ENCODE measurements around the gene KRT25.

Gene KRT25

DNA sequence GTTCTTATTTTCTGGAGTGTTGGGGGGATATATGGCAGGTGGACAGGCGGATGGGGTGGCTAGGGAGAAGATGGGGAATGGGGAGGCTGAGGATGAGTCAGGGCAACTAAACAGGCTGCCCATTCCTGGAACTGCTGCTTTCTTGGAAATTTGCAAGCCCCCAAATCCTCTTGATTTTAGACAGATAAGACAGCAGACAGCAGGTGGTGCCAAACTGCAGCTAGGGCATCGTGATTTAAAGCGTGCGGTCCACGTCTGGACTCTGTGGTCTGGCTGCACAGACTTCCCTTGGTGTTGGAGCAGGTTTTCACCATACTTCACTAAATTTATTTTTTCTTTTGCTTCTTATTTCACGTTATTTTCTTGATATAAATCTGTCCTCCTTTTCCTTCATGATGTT is 40.7 kb downstream of the KRT25 start:
- Histone ChIP-seq H2BK12ac (ENCODE audit: low read length) (no peak overlapping the region), H3K18ac (ENCODE audit: low read length) (no peak overlapping the region), H3K9me3 (replicated peaks in 1 of 2; ENCODE audit: control insufficient read depth in 2 of 2, insufficient read depth in 1 of 2, low read depth in 1 of 2, low read length in 2 of 2) (no peaks in the 10 kb centered on the region), H2AFZ (ENCODE audit: low read length) (no peak overlapping the region), H2BK120ac (ENCODE audit: low read depth, low read length) (no peak overlapping the region), H3K4me1 (ENCODE audit: control insufficient read depth in 2 of 2, insufficient read depth in 1 of 2, low read depth in 1 of 2, low read length in 2 of 2) (no peaks in the 10 kb centered on the region), H3K4me2 (ENCODE audit: insufficient read depth, low read length, poor library complexity, severe bottlenecking) (no peak overlapping the region), H3K4me3 (ENCODE audit: low read length in 2 of 2) (no peak overlapping the region), H3K27ac (replicated peaks; ENCODE audit: low read length) (no peak overlapping the region), H2AK5ac (ENCODE audit: low read depth, low read length) (no peak overlapping the region), H3K79me1 (ENCODE audit: low read depth, low read length) (no peaks in the 10 kb centered on the region), H3K27me3 (ENCODE audit: control insufficient read depth in 3 of 3, insufficient read depth in 3 of 3, low read depth in 1 of 3, low read length in 3 of 3) (peaks cover 0 to 9% (median 0%) of the 10 kb centered on the region in 3 experiments), H3K23ac (ENCODE audit: low read depth, low read length, poor library complexity) (no peak overlapping the region), H3K36me3 (replicated peaks in 1 of 2; ENCODE audit: control insufficient read depth in 2 of 2, insufficient read depth in 2 of 2, low read length in 2 of 2) (no peaks in the 10 kb centered on the region), H3K4ac (ENCODE audit: low read length) (no peak overlapping the region), H4K91ac (ENCODE audit: low read depth, low read length, poor library complexity) (no peak overlapping the region), H4K8ac (ENCODE audit: low read depth, low read length) (no peak overlapping the region), H2BK15ac (ENCODE audit: low read length) (no peak overlapping the region), H3K14ac (ENCODE audit: low read length) (no peak overlapping the region), H3K9ac (ENCODE audit: low read depth, low read length, poor library complexity) (no peak overlapping the region), H2BK5ac (ENCODE audit: low read length) (no peak overlapping the region)
- 100% methylated on average over 1 of the region's 6 CpGs; no CpG with 5 or more reads in 1 of the 2 donors for WGBS, 2 donors (ENCODE audit: extremely low coverage in 2 of 2, insufficient read length in 2 of 2, insufficient replicate concordance in 1 of 2)
- DNase-seq (ENCODE audit: low spot score) = no peak

DNA sequence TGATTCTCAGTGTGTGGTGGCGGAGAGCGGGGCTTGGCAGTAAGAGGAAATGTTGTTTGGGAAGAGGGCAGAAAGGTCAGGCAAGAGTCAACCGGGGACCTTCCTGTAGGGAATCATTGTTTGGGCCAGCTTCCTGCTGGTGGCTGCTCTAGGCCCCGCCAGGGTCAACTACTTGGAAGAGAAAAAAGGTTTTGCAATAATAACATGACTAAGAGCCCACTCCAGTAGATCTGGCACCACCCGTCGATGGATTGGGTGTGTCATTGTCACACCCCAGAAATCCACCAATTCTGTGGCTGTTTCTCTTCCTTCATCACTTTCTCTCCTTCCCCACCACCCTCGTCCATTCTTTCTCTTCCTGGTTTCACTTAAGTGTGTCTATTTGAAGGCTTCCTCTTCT is 47.4 kb downstream of the KRT25 start:
- no peaks in the 10 kb centered on the region for H3K79me1 ChIP-seq (ENCODE audit: low read depth, low read length)
- H4K8ac ChIP-seq (ENCODE audit: low read depth, low read length) = no peak overlapping the region
- H3K27ac ChIP-seq (replicated peaks; ENCODE audit: low read length) = no peak overlapping the region
- no peak overlapping the region for H2BK120ac ChIP-seq (ENCODE audit: low read depth, low read length)
- H3K9me3 ChIP-seq (replicated peaks in 1 of 2; ENCODE audit: control insufficient read depth in 2 of 2, insufficient read depth in 1 of 2, low read depth in 1 of 2, low read length in 2 of 2) = no peaks in the 10 kb centered on the region
- H3K23ac ChIP-seq (ENCODE audit: low read depth, low read length, poor library complexity) = no peak overlapping the region
- no peak overlapping the region for H2AK5ac ChIP-seq (ENCODE audit: low read depth, low read length)
- no peak overlapping the region for H3K14ac ChIP-seq (ENCODE audit: low read length)
- H2BK5ac ChIP-seq (ENCODE audit: low read length) = no peak overlapping the region
- no CpG with 5 or more reads among the region's 7 CpGs for WGBS, 2 donors (ENCODE audit: extremely low coverage in 2 of 2, insufficient read length in 2 of 2, insufficient replicate concordance in 1 of 2)
- no peak overlapping the region for H3K4me2 ChIP-seq (ENCODE audit: insufficient read depth, low read length, poor library complexity, severe bottlenecking)
- no peak overlapping the region for H3K18ac ChIP-seq (ENCODE audit: low read length)
- H3K4me1 ChIP-seq (ENCODE audit: control insufficient read depth in 2 of 2, insufficient read depth in 1 of 2, low read depth in 1 of 2, low read length in 2 of 2) = peaks cover 3 to 4% of the 10 kb centered on the region in 2 donors
- H2BK12ac ChIP-seq (ENCODE audit: low read length) = no peak overlapping the region
- H3K4ac ChIP-seq (ENCODE audit: low read length) = no peak overlapping the region
- no peaks in the 10 kb centered on the region for H3K36me3 ChIP-seq (replicated peaks in 1 of 2; ENCODE audit: control insufficient read depth in 2 of 2, insufficient read depth in 2 of 2, low read length in 2 of 2)
- no peak overlapping the region for H4K91ac ChIP-seq (ENCODE audit: low read depth, low read length, poor library complexity)
- no peak for DNase-seq (ENCODE audit: low spot score)
- H2AFZ ChIP-seq (ENCODE audit: low read length) = no peak overlapping the region
- no peak overlapping the region for H3K9ac ChIP-seq (ENCODE audit: low read depth, low read length, poor library complexity)
- H2BK15ac ChIP-seq (ENCODE audit: low read length) = no peak overlapping the region
- no peak overlapping the region for H3K4me3 ChIP-seq (ENCODE audit: low read length in 2 of 2)
- peaks cover 0 to 14% (median 0%) of the 10 kb centered on the region in 3 experiments for H3K27me3 ChIP-seq (ENCODE audit: control insufficient read depth in 3 of 3, insufficient read depth in 3 of 3, low read depth in 1 of 3, low read length in 3 of 3)

DNA sequence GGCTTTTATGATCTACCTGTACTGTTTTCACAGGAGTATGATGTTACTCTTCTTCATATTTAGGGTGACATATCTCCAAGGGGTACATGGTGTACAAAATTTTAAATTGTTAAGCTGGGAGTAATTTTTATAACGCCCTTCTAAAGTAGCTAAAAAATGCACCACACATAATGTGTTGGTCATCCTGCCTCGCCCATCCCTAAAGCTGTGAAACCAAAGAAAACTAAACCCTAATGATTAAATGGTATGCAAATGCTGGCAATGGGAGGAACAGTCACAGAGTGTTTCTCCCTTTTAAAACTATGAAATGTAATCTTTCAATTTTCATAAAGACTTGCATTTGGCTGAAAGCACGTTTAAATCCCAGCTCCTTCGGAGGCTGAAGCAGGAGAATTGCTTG is 49.5 kb downstream of the KRT25 start:
- Histone ChIP-seq H3K27ac (replicated peaks; ENCODE audit: low read length) (no peak overlapping the region), H2AFZ (ENCODE audit: low read length) (no peak overlapping the region), H4K91ac (ENCODE audit: low read depth, low read length, poor library complexity) (no peak overlapping the region), H3K4me2 (ENCODE audit: insufficient read depth, low read length, poor library complexity, severe bottlenecking) (no peak overlapping the region), H3K23ac (ENCODE audit: low read depth, low read length, poor library complexity) (no peak overlapping the region), H3K4me1 (ENCODE audit: control insufficient read depth in 2 of 2, insufficient read depth in 1 of 2, low read depth in 1 of 2, low read length in 2 of 2) (peaks cover 3 to 4% of the 10 kb centered on the region in 2 donors), H3K14ac (ENCODE audit: low read length) (no peak overlapping the region), H3K27me3 (ENCODE audit: control insufficient read depth in 3 of 3, insufficient read depth in 3 of 3, low read depth in 1 of 3, low read length in 3 of 3) (peaks cover 0 to 11% (median 0%) of the 10 kb centered on the region in 3 experiments), H4K8ac (ENCODE audit: low read depth, low read length) (no peak overlapping the region), H2BK15ac (ENCODE audit: low read length) (no peak overlapping the region), H3K4ac (ENCODE audit: low read length) (no peak overlapping the region), H2BK12ac (ENCODE audit: low read length) (no peak overlapping the region), H3K36me3 (replicated peaks in 1 of 2; ENCODE audit: control insufficient read depth in 2 of 2, insufficient read depth in 2 of 2, low read length in 2 of 2) (no peaks in the 10 kb centered on the region), H2AK5ac (ENCODE audit: low read depth, low read length) (no peak overlapping the region), H3K18ac (ENCODE audit: low read length) (no peak overlapping the region), H3K9ac (ENCODE audit: low read depth, low read length, poor library complexity) (no peak overlapping the region), H2BK120ac (ENCODE audit: low read depth, low read length) (no peak overlapping the region), H2BK5ac (ENCODE audit: low read length) (no peak overlapping the region), H3K79me1 (ENCODE audit: low read depth, low read length) (no peaks in the 10 kb centered on the region), H3K4me3 (ENCODE audit: low read length in 2 of 2) (no peak overlapping the region), H3K9me3 (replicated peaks in 1 of 2; ENCODE audit: control insufficient read depth in 2 of 2, insufficient read depth in 1 of 2, low read depth in 1 of 2, low read length in 2 of 2) (no peaks in the 10 kb centered on the region)
- DNase-seq (ENCODE audit: low spot score) = no peak
- no CpG with 5 or more reads among the region's 4 CpGs for WGBS, 2 donors (ENCODE audit: extremely low coverage in 2 of 2, insufficient read length in 2 of 2, insufficient replicate concordance in 1 of 2)

DNA sequence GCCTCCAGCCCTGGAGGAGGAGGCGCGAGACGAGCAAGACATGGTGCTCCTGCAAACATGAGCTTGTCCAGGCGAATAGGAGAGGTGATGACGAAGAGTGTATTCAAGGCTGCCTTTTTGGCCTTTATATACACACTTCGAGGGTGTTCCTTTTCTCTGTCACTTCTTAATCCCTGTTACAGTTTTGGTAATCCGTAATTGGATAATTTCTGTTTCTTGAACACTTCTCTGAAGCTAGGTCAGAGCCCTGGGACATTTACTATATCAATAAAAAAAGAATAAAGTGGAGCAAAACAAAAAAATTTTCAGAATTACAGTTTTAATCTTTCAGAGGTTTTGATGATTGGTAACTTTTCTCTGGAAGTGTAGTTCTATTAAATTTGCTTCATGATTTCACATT is 51.5 kb downstream of the KRT25 start, which contains the start of gene KRT24:
KRT24 (minus strand) TSS at position 101 of the 400 bp plus-strand sequence; CDS start at position 42, 59 bp downstream.
- H2AK5ac ChIP-seq (ENCODE audit: low read depth, low read length) = no peak within 1 kb of the TSS
- H3K9ac ChIP-seq (ENCODE audit: low read depth, low read length, poor library complexity) = no peak within 1 kb of the TSS
- H2BK5ac ChIP-seq (ENCODE audit: low read length) = no peak within 1 kb of the TSS
- H3K4me1 ChIP-seq (ENCODE audit: control insufficient read depth in 2 of 2, insufficient read depth in 1 of 2, low read depth in 1 of 2, low read length in 2 of 2) = peaks cover 3 to 4% of the 10 kb centered on the region in 2 donors
- no peak within 1 kb of the TSS for H3K23ac ChIP-seq (ENCODE audit: low read depth, low read length, poor library complexity)
- H4K91ac ChIP-seq (ENCODE audit: low read depth, low read length, poor library complexity) = no peak within 1 kb of the TSS
- H4K8ac ChIP-seq (ENCODE audit: low read depth, low read length) = no peak within 1 kb of the TSS
- no CpG with 5 or more reads among the region's 7 CpGs for WGBS, 2 donors (ENCODE audit: extremely low coverage in 2 of 2, insufficient read length in 2 of 2, insufficient replicate concordance in 1 of 2)
- DNase-seq (ENCODE audit: low spot score) = no peak
- H3K4ac ChIP-seq (ENCODE audit: low read length) = no peak within 1 kb of the TSS
- H2BK120ac ChIP-seq (ENCODE audit: low read depth, low read length) = no peak within 1 kb of the TSS
- no peak within 1 kb of the TSS for H2AFZ ChIP-seq (ENCODE audit: low read length)
- no peaks in the 10 kb centered on the region for H3K79me1 ChIP-seq (ENCODE audit: low read depth, low read length)
- H3K18ac ChIP-seq (ENCODE audit: low read length) = peak within 1 kb of the TSS; percentile 92
- no peak within 1 kb of the TSS for H2BK15ac ChIP-seq (ENCODE audit: low read length)
- no peak within 1 kb of the TSS for H3K4me2 ChIP-seq (ENCODE audit: insufficient read depth, low read length, poor library complexity, severe bottlenecking)
- no peaks in the 10 kb centered on the region for H3K36me3 ChIP-seq (replicated peaks in 1 of 2; ENCODE audit: control insufficient read depth in 2 of 2, insufficient read depth in 2 of 2, low read length in 2 of 2)
- H3K27ac ChIP-seq (replicated peaks; ENCODE audit: low read length) = no peak within 1 kb of the TSS
- H3K14ac ChIP-seq (ENCODE audit: low read length) = no peak within 1 kb of the TSS
- no peak within 1 kb of the TSS for H2BK12ac ChIP-seq (ENCODE audit: low read length)
- H3K4me3 ChIP-seq (ENCODE audit: low read length in 2 of 2) = no peak within 1 kb of the TSS
- peaks cover 0 to 13% (median 0%) of the 10 kb centered on the region in 3 experiments for H3K27me3 ChIP-seq (ENCODE audit: control insufficient read depth in 3 of 3, insufficient read depth in 3 of 3, low read depth in 1 of 3, low read length in 3 of 3)
- no peaks in the 10 kb centered on the region for H3K9me3 ChIP-seq (replicated peaks in 1 of 2; ENCODE audit: control insufficient read depth in 2 of 2, insufficient read depth in 1 of 2, low read depth in 1 of 2, low read length in 2 of 2)

Data from neuronal stem cell (in vitro differentiated cells).